ENCODE measurements around the gene CLIP2. TPM values are rescaled to one million over a fixed set of nuclear protein-coding genes. Genes with fewer than 3 reads are reported as not detected.

The CLIP2 gene
- total RNA-seq, 1 experiment from 2014 or later: 30.1 TPM

DNA sequence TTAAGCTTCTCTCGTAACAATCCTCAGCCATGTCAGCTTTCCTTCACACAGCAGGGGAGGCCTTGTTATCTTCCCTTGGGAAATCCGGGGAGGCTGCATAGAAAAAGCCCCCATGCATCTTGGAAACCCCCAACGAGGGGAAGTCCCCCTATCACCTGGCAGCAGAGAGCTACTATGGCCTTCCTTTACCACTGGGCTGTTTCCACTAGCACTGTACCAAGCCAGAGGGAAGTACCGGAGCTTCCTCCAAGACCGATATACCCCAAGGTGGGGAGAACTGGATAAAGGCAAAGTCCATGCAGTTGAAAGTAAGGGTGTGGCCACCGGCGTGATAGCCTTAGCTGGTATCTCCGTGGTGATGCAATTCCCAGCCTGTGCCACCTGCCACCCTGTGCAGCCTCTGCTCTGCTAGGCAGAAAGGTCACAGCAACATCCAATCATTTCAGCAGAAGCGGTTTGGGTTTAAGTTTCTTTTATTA is 4.4 kb upstream of the CLIP2 start:
- Histone ChIP-seq H3K36me3 (replicated peaks; ENCODE audit: control insufficient read depth, insufficient read depth, low read length) (no peaks in the 10 kb centered on the region), H3K27me3 (ENCODE audit: control insufficient read depth, insufficient read depth, low read length) (peaks cover 2% of the 10 kb centered on the region; the same call in 1 of the 2 replicates), H3K4me3 (ENCODE audit: insufficient read depth, low read depth, low read length) (no peak overlapping the region)
- peak; percentile 83 for DNase-seq

GRCh38 chr7:74286131-74286530 is 3.1 kb upstream of the CLIP2 start:
- no peak for DNase-seq
- Histone ChIP-seq H3K36me3 (replicated peaks; ENCODE audit: control insufficient read depth, insufficient read depth, low read length) (no peaks in the 10 kb centered on the region), H3K27me3 (ENCODE audit: control insufficient read depth, insufficient read depth, low read length) (peaks cover 8% of the 10 kb centered on the region)

DNA sequence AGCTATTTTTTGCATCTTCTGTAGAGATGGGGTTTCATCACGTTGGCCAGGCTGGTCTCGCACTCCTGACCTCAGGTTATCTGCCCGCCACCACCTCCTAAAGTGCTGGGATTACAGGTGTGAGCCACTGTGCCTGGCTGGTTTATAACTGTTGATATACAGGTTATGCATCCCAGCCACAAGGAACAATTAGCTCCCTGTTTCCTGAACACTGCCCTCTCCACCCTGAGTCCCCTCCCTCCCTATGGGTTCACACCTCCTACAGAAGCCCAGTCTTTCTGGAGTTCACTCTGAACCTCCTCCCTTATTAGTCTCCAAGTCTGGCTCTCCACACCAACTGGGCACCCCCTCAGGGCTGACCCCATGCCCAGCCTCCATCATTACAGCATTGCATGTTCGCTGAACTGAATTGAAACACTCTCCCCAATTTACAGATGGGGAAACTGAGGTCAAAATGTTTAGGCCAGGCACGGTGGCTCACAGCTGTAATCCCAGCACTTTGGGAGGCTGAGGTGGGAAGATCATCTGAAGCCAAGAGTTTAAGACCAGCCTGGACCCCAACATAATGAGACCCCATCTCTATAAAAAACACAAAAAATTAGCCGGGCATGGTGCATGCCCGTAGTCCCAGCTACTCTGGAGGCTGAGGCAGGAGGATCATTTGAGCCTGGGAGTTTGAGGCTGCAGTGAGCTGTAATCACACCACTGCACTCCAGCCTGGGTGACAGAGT is 1.7 kb upstream of the CLIP2 start:
- Histone ChIP-seq H3K27me3 (ENCODE audit: control insufficient read depth, insufficient read depth, low read length) (peaks cover 8% of the 10 kb centered on the region), H3K4me3 (ENCODE audit: insufficient read depth, low read depth, low read length) (no peak overlapping the region)
- DNase-seq: no peak

More at GRCh38 chr7:74286131-74286530, 3.1 kb upstream of the CLIP2 start:
- no peak overlapping the region for H3K4me3 ChIP-seq (ENCODE audit: insufficient read depth, low read depth, low read length)

DNA sequence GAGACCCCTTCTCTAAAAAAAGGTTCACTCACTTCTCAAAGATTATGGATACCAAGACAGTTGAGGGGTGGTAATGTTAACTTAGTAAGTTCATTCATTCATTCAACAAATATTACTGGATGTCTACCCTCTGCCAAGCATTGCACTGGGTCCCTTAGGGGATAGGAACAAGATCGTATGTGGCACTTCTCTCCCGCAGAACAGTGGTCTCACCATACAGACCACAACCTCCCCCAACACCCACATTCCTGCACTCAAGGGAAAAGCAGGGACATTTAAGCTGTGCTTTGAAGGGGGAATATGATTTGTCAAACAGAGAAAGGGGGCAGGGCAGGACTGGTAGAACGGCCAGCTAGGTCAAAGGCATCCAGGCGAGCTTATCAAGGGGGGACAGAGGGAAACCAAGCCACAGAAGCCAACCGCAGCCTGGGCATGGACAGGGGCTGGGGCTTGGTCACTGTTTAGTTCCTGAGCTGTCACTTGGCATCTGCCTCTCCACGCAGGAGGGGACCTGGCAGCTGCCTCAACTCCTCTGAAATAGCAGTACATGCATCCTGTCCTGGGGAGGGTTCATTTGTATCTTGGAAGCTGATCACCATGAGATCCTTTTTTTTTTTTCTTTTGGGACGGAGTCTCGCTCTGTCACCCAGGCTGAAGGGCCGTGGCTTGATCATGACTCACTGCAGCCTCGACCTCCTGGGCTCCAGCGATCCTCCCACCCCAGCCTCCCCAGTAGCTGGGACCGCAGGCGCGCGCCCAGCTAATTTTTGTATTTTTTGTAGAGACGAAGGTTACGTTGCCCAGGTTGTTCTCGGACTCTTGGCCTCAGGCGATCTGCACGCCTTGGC is 949 bp upstream of the CLIP2 start:
- peak; percentile 54 for DNase-seq
- Histone ChIP-seq H3K4me3 (ENCODE audit: insufficient read depth, low read depth, low read length) (peak overlapping the region; percentile 61), H3K27me3 (ENCODE audit: control insufficient read depth, insufficient read depth, low read length) (peaks cover 8% of the 10 kb centered on the region), H3K36me3 (replicated peaks; ENCODE audit: control insufficient read depth, insufficient read depth, low read length) (no peaks in the 10 kb centered on the region; the same call in 1 of the 2 replicates)

More for the DNA sequence above, 1.7 kb upstream of the CLIP2 start:
- H3K36me3 ChIP-seq (replicated peaks; ENCODE audit: control insufficient read depth, insufficient read depth, low read length): no peaks in the 10 kb centered on the region

DNA sequence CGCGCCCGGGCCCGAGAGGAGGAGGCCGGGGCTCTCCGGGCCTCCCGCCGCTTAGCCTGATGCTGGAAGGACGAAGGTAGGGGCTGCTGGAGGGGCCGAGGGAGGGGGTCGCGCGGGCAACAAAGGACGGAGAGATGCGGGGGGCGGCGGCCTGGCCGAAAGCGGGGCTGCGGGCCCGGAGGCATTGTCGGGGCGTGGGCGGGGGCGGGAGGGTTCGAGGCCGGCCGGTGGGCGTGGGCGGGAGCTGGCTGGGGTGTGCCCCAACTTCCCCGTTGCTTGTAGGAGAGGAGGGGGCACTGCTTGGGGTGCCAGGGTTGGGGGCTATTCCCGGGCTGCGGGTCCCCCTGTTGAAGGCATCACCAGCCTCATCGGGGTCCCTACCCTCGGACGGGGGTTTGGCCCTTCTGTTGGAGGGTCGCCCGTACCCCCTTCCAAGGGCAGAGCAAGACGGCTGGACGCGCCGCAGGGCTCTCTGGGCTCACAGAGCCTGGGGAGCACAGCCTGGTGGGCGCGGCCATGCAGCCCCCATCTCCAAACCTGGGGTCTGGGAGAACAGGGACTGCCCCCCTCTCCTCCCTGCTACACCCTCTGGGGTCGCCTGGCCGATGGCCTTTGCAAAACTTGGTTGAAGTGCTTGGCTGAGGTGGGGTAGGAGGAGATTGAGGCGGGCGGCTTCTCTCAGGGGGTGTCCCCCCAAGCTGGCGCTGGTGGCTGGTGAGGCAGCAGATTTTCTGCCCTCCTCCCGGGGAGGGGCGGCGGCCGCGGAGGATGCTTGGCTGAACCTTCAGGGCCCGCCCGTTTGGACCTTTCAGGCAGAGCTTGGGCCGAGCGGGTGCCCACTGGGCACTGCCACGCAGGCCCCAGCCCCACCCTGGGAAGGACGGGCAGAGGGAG is 699 bp downstream of the CLIP2 start:
- peak; percentile 82 for DNase-seq
- Histone ChIP-seq H3K27me3 (ENCODE audit: control insufficient read depth, insufficient read depth, low read length) (peaks cover 8% of the 10 kb centered on the region), H3K36me3 (replicated peaks; ENCODE audit: control insufficient read depth, insufficient read depth, low read length) (no peaks in the 10 kb centered on the region; the same call in 1 of the 2 replicates), H3K4me3 (ENCODE audit: insufficient read depth, low read depth, low read length) (peak overlapping the region; percentile 75)

GRCh38 chr7:74290553-74290950 is 1.3 kb downstream of the CLIP2 start:
- H3K36me3 ChIP-seq (replicated peaks; ENCODE audit: control insufficient read depth, insufficient read depth, low read length): no peaks in the 10 kb centered on the region; the same call in 1 of the 2 replicates
- H3K4me3 ChIP-seq (ENCODE audit: insufficient read depth, low read depth, low read length): peak overlapping the region; percentile 75
- DNase-seq: no peak
- peaks cover 8% of the 10 kb centered on the region for H3K27me3 ChIP-seq (ENCODE audit: control insufficient read depth, insufficient read depth, low read length)

DNA sequence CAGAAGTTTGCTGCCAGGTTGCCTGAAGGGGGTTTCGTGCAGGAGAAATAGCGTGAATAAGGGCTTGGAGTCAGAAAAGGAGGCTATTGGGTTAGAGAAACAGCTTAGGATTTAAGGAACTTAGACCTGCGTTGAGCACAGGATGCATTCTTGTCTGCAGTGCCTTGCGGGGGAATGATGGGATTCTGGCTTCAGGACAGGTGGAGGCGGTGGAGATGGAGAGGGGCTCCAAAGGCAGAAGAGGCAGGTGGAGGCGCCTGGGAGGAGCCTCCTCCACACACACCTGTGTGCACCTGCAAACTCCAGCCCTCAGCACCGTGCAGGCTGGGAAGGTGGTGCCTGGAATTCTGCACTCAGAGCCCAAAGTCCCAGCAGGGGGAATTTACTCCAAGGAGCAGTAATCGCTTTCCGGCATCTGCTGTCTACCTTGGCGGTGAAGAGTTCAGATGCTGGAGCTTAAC is 1.8 kb downstream of the CLIP2 start:
- H3K4me3 ChIP-seq (ENCODE audit: insufficient read depth, low read depth, low read length): peak overlapping the region; percentile 75; the same call in 1 of the 2 replicates

GRCh38 chr7:74291535-74291934 is 2.3 kb downstream of the CLIP2 start:
- no peaks in the 10 kb centered on the region; the same call in none of the 2 replicates for H3K36me3 ChIP-seq (replicated peaks; ENCODE audit: control insufficient read depth, insufficient read depth, low read length)
- peak; percentile 30 for DNase-seq
- H3K4me3 ChIP-seq (ENCODE audit: insufficient read depth, low read depth, low read length): no peak overlapping the region
- peaks cover 8% of the 10 kb centered on the region for H3K27me3 ChIP-seq (ENCODE audit: control insufficient read depth, insufficient read depth, low read length)

More for the DNA sequence above, 1.8 kb downstream of the CLIP2 start:
- H3K36me3 ChIP-seq (replicated peaks; ENCODE audit: control insufficient read depth, insufficient read depth, low read length): no peaks in the 10 kb centered on the region; the same call in none of the 2 replicates
- peaks cover 8% of the 10 kb centered on the region for H3K27me3 ChIP-seq (ENCODE audit: control insufficient read depth, insufficient read depth, low read length)
- DNase-seq: peak; percentile 61

GRCh38 chr7:74292757-74293576 is 3.8 kb downstream of the CLIP2 start:
- Histone ChIP-seq H3K4me3 (ENCODE audit: insufficient read depth, low read depth, low read length) (no peak overlapping the region), H3K27me3 (ENCODE audit: control insufficient read depth, insufficient read depth, low read length) (peaks cover 8% of the 10 kb centered on the region), H3K36me3 (replicated peaks; ENCODE audit: control insufficient read depth, insufficient read depth, low read length) (peaks cover 1% of the 10 kb centered on the region)
- DNase-seq: peak; percentile 45

DNA sequence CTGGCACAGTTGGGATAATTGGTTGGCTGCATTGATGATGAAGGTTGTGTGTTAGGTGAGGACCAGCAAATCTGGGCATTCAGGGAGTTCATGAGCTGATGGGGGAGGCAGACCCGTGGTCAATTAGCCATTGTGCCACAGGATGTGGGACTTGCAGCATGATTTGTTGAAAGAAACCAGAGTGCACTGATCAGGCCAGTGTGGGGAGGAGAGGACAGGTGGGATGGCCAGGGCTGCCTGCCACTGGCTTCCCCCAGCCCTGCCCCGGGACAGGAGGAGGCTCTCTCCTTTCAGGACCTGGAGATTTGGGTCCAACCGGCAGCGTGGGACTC is 4.3 kb downstream of the CLIP2 start:
- DNase-seq: peak; percentile 54
- H3K4me3 ChIP-seq (ENCODE audit: insufficient read depth, low read depth, low read length): no peak overlapping the region

GRCh38 chr7:74294191-74294998 is 5.2 kb downstream of the CLIP2 start:
- peaks cover 7% of the 10 kb centered on the region for H3K27me3 ChIP-seq (ENCODE audit: control insufficient read depth, insufficient read depth, low read length)
- peak; percentile 56 for DNase-seq
- H3K36me3 ChIP-seq (replicated peaks; ENCODE audit: control insufficient read depth, insufficient read depth, low read length): peaks cover 1% of the 10 kb centered on the region
- no peak overlapping the region for H3K4me3 ChIP-seq (ENCODE audit: insufficient read depth, low read depth, low read length)

More for the DNA sequence above, 4.3 kb downstream of the CLIP2 start:
- Histone ChIP-seq H3K27me3 (ENCODE audit: control insufficient read depth, insufficient read depth, low read length) (peaks cover 8% of the 10 kb centered on the region), H3K36me3 (replicated peaks; ENCODE audit: control insufficient read depth, insufficient read depth, low read length) (peaks cover 1% of the 10 kb centered on the region)

- Histone ChIP-seq H3K36me3 (replicated peaks; ENCODE audit: control insufficient read depth, insufficient read depth, low read length) (peaks cover 1% of the 10 kb centered on the region), H3K4me3 (ENCODE audit: insufficient read depth, low read depth, low read length) (no peak overlapping the region), H3K27me3 (ENCODE audit: control insufficient read depth, insufficient read depth, low read length) (no peaks in the 10 kb centered on the region)
- DNase-seq: no peak
Observed at GRCh38 chr7:74297516-74298233, 8.5 kb downstream of the CLIP2 start.

Measured in H7 (cell line).